HS-27A (cell line): Measurements from ENCODE around the gene DSPP.
"Not testable (repeated sequence)": the region's sequence is repeated elsewhere in the genome, so short reads cannot be mapped to it uniquely, and the experiment has no call there.

Experiments used
- DNase-seq: peaks from one replicate; pipeline ENCODE4 v3.0.0-alpha.2; 2012; ENCODE audit warnings: low read depth, missing footprints

The DSPP gene

DNA sequence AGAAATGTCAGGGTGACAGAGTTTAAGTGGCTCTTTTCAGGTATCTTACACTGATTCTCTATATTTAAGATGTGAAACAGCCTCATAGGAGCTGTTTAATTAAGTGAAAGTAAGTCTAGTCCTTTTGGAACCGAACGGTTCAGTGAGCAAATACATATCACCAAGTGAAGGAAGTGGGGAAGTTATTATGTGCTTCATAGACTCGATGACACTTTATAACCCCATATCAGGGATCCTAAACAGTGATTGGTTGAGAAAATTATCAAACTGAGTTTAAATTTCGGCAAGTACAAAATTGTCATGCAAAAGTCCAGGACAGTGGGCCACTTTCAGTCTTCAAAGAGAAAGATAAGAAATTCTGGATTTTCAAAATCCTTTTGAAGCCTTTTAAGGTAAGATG is at the start of gene DSPP:
Gene DSPP (plus strand): TSS at position 301 of the 400 bp plus-strand sequence. CDS start 2,380 bp downstream, outside the sequence.
- no peak for DNase-seq

DNA sequence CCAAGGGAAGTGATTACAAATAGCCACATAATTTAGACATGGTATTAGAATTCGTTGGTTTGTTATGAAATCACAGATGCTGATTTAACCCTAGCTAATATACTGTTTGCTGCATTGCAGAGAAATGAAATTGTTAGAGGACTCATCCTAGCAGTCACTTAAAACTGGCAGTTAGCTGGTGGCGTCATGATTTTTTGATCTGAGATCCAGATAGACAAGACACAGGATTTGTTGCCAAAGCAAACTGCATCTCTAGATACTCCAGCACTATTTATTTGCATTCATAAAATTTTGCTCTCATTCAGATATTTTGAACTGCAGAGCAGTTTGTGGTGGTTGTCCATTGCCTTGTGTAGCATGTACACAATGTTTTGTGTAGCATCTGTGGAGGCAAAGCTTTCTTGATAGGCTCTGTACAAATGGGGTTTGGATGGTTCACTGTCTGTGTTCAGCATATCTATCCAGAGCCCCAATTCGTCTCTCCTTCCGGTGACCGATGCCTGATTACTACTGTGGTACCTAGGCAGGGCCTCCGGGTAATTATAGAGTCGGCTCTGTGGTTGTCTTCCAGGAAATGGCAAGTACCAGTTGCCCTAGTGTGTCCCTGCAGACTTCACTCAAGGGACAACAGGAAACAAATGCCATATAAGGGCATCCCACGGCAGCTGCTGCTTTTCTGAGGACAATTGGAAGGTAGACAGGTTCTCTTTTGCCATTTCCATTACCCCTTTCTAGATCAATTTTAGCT is 49.1 kb upstream of the DSPP start:
- no peak for DNase-seq

DNA sequence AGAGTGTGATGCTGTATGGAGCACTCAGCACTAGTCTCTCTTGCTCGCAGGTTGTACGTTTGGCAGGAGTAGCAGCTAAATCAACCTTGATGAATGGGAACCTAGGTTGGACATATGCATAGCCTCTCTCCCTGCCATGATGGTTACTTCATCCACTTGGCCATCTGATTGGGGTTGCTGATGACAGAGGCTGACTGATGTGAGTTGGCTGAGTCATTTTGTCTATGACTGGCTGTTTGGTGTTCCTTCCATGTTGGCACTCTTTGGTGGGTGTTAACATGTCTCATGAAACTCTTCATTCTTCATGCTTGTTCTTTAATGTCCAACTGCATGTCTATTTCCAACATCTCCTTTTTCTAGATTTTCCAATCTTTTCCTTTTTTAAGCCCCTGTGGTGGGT is 47.5 kb upstream of the DSPP start:
- DNase-seq, result no peak

DNA sequence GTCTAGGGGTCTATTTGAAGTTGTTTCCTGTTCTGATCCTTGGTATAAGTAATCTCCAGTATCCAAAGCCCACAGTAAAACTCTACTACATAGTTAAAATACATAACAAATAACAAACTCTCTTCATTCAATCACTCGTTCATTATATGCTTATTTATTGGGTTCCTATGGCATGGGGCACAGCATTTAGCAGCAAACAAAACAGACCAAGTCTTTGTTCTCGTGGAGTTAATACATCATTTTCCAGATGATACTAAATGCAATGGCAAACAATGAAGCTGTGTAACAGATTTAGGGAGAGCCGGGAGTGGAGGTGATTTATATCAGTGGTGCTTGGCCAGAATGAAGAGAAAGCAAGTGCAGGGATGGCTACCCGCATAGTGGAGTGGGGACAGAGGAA is 42.6 kb upstream of the DSPP start:
- DNase-seq, result no peak

DNA sequence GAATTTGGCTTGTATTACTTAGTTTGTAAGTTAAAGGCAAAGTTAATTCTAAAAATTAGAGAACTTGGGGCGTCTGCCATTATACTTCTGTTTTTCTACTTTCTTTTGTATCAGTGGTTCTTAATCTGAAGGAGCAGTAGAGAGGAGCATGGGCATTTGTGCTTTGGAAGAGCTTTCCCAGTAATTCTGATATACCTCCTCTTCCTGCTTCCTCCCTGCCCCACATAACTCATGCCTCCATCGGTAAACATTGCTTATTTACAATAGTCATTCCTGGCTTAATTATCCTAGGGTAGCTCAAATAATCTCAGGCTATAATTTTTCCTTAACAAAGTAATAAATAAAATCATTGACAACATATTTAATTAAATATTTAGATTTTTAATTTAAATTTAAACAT is 42.1 kb upstream of the DSPP start:
- no peak for DNase-seq

DNA sequence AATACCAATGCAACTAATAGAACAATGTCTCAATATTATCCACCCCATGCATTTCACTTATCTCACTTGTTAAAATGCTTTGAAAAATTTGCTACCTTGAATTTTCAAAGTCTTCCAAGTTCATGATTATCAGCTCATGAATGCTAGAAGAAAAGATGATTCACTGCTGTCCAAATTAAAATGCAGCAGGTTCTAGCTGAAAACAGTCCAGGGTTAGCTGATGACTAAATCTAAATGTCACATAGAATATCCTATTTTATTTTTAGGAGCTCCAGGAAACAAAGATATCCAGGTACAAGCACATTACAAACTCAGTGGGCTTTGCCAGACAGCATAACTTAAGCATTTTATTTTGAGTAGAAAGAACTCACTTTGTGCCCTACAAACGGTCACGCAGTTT is 41.1 kb upstream of the DSPP start:
- DNase-seq, result no peak

DNA sequence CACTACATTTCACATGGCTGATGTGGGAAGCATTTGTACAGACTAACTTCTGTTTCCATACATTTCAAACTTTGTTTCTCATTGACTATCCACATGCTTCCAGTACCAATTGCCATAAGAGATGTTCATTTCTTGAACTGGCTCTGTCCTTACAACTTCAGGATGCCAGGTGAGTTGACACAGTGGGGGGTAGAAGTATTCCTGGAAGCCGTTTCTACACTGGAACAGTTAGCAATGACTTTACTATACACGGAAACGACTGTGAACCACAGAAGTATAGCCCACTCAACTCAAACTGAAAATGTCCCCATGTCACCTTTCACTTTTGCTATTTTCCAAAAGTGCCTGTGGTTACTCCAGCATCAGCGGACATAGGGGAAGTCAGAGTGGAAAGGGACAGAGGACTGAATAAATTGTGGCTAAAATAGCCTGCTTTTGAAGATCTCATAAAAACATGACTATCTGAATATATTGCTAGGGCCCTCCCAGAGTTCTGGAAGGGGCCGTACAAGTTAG is 38.0 kb upstream of the DSPP start:
- DNase-seq, result no peak

DNA sequence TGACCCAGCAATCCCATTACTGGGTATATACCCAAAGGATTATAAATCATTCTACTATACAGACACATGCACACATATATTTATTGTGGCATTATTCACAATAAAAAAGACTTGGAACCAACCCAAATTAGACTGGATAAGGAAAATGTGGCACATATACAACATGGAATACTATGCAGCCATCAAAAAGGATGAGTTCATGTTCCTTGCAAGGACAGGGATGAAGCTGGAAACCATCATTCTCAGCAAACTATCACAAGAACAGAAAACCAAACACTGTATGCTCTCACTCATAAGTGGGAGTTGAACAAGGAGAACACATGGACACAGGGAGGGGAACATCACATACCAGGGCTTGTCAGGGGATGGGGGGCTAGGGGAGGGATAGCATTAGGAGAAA is 34.0 kb upstream of the DSPP start:
- not testable (repeated sequence) for DNase-seq

DNA sequence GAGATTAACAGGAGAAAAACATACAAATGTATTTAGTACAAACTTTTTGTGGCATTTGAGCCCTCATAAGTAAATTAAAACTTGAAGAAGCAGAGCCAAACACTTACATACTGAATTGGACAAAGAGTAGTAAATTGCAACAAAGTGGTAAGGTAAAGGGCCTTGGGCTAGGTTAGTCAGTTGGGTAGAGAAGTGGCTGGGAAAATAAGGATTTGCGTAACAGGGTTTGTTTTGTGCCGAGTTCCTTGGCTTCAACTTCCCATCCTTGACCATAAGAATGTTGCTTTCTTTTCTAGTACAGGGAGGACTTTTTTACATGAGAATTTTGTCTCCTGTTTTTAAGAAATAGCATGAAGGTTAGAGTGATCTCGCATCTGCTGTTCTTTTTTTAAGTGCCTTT is 33.3 kb upstream of the DSPP start:
- DNase-seq, result no peak

DNA sequence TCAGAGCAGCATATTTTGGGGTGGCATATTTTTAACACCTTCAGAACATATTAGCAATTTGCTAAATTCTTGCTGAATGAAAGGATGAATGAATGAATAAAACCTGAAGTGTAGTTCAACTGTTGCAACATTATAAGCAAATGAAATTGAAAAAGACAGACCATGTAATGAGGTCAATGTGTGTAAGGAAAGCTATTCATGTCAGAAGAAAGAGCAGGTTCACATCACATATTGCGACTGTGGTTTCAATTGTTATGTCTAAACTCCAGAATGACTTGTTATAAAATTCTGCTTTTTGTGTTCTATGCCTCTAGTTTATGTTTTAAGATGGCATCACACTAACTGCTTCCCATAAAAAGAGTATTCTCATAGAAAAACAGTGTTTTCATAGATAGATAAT is 32.9 kb upstream of the DSPP start:
- DNase-seq, result no peak

DNA sequence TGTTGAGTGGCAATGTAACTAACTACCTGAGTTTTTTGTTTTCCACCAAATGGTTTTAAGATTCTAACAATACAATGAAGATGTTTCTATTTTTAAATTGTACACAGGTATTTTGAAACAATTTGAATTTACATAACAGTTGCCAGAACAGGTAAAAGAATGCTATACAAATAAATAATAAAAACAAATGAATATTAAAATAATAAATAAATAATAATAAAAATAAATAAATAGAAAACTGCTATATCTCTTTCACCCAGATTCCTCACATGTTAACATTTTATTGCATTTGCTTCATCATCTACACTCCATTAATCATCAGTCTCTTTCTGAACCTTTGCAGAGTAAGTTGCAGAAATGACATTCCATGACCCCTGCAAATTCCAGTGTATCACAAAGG is 32.3 kb upstream of the DSPP start:
- no peak for DNase-seq

DNA sequence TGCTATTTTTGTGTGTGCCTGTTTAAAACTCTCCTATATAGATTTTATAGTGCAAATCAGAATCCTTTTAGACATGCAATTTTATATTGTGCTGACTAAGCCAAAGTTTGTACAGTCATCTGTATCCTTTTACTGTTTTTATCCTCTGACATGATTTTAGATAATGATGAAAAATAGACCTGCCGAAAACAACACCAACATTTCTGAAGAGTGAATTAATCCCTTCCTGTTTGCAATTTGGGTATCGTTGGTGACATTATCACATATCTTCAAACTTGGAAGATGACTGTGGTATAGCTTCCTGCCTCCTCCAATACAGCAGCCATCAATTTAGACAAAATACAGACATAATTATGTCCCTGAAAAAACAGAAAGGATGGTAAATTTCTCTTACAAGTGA is 28.9 kb upstream of the DSPP start:
- DNase-seq, result no peak

DNA sequence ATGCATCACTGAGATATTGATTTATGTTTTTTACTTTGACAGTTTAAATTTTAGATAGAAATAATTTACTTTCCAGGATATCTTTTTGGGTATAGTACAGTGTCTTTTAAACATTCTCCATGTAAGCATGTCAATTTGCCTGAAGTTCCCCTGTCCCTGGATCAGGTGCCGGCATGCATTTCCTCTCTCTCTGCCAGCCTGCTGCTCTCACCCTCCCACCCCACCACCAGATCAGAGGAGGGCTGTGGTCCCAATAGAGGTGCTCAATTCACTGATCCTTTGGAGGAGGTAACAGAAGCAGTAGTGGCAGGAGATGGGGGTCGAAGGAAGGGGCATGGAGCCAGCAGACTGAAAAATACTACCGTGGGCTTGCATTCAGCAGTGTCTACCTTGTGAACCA is 28.3 kb upstream of the DSPP start:
- no peak for DNase-seq

DNA sequence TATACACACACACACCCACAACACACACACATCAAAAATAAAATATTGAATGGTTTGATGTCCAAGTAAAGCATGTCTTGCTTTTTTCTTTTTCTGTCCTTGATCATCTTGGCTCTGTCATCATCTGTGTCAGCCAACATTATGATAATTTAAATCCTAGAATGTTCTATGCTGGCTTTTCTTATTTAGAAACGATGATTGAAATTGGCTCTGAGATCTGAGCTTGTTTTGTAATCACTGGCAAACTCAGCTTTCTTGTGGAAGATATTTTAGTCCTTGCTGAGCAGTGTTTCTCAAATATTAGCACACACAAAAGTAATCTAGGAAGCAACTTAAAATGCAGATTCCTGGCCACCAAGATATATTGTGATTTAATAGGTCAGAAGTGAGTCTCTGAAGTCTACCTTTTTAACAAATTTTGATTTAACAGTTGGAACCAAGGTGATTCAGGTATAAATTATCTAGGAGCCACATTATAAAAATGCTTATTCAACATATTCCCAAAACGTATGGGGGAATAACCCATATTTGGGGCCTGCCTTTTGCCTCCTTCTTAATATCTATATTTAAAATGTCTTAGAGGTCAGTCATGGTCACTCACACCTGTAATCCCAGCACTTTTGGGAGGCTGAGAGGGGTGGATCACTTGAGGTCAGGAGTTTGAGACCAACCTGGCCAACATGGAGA is 24.0 kb upstream of the DSPP start:
- no peak for DNase-seq

DNA sequence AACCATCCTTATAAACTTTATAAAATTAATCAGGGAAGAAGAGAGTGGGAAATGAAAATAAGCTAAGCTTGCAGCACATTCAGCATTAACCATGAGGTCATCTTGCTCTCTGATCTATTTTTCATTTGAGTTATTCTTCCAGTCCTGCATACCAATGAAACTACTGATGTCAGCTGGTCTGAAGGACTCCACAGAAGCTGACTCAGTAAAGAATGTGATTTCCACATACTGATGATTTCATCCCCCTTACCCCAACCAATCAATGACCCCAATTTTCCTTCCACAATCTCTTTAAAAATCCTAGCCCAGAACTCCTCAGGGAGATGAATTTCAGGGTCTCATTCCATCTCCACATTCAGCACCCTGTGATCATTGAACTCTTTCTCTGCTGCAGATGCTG is 18.8 kb upstream of the DSPP start:
- peak; percentile 68 for DNase-seq

DNA sequence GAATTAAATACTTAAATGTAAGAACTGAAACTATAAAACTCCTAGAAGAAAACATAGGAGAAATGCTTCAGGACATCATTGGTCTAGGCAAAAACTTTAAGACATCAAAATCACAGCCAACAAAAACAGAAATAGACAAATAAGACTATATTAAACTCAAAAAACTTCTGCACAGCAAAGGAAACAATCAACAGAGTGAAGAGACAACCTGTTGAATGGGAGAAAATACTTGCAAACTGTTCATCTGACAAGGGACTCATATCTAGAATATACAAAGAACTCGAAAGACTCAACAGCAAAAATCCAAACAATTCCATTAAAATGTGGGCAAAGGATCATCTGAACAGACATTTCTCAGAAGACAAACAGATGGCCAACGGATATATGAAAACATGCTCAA is 16.2 kb upstream of the DSPP start:
- DNase-seq, result no peak

DNA sequence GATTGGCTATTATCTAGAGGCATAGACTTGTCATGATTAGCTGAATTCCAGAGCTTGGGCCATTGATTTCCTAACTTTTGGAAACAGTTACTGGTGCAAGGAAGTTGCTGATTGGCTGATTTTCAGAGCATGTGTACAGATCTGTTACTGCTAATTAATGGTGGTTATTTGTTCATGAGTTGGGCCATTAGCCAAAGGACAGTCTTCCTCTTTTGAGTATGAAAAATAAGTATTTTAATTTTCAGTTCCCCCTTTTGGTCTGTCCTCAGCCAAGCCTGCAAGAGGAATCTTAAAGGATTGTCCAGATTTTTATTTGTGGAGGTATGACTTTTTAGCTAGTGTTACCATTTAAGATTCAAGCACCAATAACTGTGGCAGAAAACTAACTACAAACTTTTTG is 7.0 kb upstream of the DSPP start:
- no peak for DNase-seq

DNA sequence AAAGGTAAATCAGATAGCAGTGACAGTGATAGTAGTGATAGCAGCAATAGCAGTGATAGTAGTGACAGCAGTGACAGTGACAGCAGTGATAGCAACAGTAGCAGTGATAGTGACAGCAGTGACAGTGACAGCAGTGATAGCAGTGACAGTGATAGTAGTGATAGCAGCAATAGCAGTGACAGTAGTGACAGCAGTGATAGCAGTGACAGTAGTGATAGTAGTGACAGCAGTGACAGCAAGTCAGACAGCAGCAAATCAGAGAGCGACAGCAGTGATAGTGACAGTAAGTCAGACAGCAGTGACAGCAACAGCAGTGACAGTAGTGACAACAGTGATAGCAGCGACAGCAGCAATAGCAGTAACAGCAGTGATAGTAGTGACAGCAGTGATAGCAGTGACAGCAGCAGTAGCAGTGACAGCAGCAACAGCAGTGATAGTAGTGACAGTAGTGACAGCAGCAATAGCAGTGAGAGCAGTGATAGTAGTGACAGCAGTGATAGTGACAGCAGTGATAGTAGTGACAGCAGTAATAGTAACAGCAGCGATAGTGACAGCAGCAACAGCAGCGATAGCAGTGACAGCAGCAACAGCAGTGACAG is 6.1 kb downstream of the DSPP start:
- DNase-seq, result no peak

DNA sequence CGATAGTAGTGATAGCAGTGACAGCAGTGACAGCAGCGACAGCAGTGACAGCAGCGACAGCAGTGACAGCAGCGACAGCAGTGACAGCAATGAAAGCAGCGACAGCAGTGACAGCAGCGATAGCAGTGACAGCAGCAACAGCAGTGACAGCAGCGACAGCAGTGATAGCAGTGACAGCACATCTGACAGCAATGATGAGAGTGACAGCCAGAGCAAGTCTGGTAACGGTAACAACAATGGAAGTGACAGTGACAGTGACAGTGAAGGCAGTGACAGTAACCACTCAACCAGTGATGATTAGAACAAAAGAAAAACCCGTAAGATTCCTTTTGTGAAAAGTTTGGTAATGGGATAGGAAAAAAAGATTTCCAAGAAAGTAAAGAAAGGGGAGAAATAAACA is 7.9 kb downstream of the DSPP start:
- no peak for DNase-seq

DNA sequence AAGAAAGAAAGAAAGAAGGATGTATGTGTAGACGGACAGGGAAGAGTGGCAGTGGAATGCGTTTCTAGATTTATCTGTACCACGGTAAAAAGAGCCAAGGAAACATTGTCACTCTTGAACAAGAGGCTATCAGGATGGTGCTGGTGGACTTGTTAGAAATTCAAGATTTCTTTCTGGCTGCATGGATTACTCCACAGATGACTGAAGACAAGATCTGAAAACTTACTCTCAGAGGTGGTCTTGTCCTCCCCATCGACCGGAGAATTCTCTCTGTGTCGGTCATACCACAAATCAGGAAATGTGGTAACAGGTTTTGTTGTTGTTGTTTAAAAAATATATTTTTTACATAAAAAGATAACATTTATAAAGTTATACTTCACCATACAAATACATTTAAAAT is 11.8 kb downstream of the DSPP start:
- DNase-seq, result no peak

DNA sequence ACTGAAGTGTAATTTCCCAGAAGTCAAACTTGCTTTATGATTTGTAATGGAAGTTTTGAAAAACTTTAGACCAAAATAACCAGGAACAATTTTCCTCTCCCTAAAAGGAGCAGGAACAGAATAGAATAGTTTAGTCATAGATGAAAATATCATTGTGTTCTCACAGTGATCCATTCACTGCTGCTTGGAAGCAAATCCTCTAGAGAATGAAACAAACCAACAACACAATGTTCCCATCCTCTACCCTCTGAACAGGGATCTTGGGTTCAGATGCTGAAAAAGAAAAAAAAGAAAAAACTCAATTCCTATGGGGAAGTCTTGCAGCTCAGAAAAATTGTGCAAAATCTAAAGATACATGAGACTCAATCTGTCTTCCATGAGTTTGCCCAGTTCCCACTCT is 12.2 kb downstream of the DSPP start:
- no peak for DNase-seq

DNA sequence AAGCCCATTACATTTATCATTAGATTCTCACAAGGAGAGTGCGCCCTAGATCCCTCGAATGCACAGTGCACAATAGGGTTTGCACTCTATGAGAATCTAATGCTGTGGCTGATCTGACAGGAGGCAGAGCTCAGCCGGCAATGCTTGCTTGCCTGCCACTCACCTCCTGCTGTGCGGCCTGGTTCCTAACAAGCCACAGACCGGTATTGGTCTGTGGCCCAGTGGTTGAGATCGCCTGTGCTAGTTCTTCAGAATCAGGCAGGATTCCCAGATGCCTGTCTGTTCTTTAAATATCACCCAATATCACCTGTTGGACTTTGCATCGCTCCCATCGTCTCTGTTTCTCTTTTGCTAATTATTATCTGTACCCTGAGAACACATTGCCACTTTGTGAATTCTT is 14.0 kb downstream of the DSPP start:
- no peak for DNase-seq

DNA sequence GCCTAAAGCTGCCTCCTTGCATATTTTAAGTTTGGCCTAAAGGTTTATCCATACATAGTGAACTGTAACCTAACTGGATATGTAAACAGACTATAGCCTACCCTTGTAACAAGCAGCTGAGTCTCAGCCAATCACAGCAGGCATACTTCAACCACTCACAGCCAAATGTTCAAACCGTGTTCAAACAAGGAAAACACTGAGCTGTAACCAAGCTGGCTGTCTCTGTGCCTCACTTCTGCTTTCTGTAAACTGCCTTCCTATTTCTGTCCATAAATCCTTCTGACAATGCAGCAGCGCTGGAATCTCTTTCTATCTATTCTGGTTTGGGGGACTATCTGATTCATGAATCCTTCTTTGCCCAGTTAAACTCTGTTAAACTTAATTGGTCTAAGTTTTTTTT is 16.4 kb downstream of the DSPP start:
- no peak for DNase-seq
